Liver (tissue), 9 donors: ENCODE measurements around the gene CALML6. TPM values are rescaled to one million over a fixed set of nuclear protein-coding genes. Genes with fewer than 3 reads are reported as not detected.

ENCODE experiments used
- DNase-seq: peaks from one replicate; pipeline ENCODE4 v3.0.0-alpha.2; 2017; ENCODE audit warnings: low spot score
- H3K27ac ChIP-seq, 2 donors: one replicate each; pipeline ENCODE4 v1.7.0; 2013; ENCODE audit warnings: inconsistent platforms in 2 of 2, low read length in 2 of 2, control low read depth in 1 of 2, low read depth in 1 of 2, mild to moderate bottlenecking in 1 of 2
- H3K27me3 ChIP-seq, 4 donors: one replicate each; pipeline versions ENCODE4 v1.6.1 to v1.7.0; 2013; ENCODE audit warnings: low read length in 3 of 4, inconsistent platforms in 1 of 4, mild to moderate bottlenecking in 1 of 4, moderate library complexity in 1 of 4; ENCODE audit not compliant: control insufficient read depth in 4 of 4, insufficient read depth in 4 of 4
- H3K36me3 ChIP-seq, 4 donors: one replicate each; pipeline versions ENCODE4 v1.6.1 to v1.7.0; 2013; ENCODE audit warnings: low read length in 3 of 4, mild to moderate bottlenecking in 3 of 4, low read depth in 1 of 4, moderate library complexity in 1 of 4; ENCODE audit not compliant: control insufficient read depth in 4 of 4, insufficient read depth in 3 of 4
- H3K4me1 ChIP-seq, 4 donors: one replicate each; pipeline versions ENCODE4 v1.6.1 to v1.7.0; 2013; ENCODE audit warnings: low read length in 3 of 4, mild to moderate bottlenecking in 3 of 4, moderate library complexity in 1 of 4; ENCODE audit not compliant: control insufficient read depth in 4 of 4, insufficient read depth in 4 of 4
- H3K4me3 ChIP-seq, 3 donors: one replicate each; pipeline versions ENCODE4 v1.6.1 to v1.7.0; 2013; ENCODE audit warnings: low read length in 3 of 3, control low read depth in 1 of 3, low read depth in 1 of 3, mild to moderate bottlenecking in 1 of 3
- H3K9ac ChIP-seq, 2 donors: one replicate each; pipeline ENCODE4 v1.7.0; 2013; ENCODE audit warnings: low read length in 2 of 2, mild to moderate bottlenecking in 2 of 2, moderate library complexity in 2 of 2, control low read depth in 1 of 2, low read depth in 1 of 2
- H3K9me3 ChIP-seq, 4 donors: one replicate each; pipeline versions ENCODE4 v1.6.1 to v1.7.0; 2013; ENCODE audit warnings: low read length in 3 of 4; ENCODE audit not compliant: control insufficient read depth in 4 of 4
- ATF3 ChIP-seq: IDR thresholded peaks from 2 replicates; pipeline ENCODE4 v1.6.1; 2016; ENCODE audit warnings: antibody characterized with exemption
- CTCF ChIP-seq: fragments of 150-350 bp; IDR thresholded peaks from 2 replicates; pipeline ENCODE4 v1.5.1; 2017; ENCODE audit warnings: improper control_type of control experiment, low read depth, low read length; ENCODE audit not compliant: missing input control
- EGR1 ChIP-seq, 2 donors: IDR thresholded peaks; 2 replicates each; pipeline ENCODE4 v1.6.1; 2016 to 2018; ENCODE audit warnings: antibody characterized with exemption in 2 of 2, low read depth in 2 of 2
- FOXA1 ChIP-seq: IDR thresholded peaks from 2 replicates; pipeline ENCODE4 v1.6.1; 2016; ENCODE audit warnings: antibody characterized with exemption
- FOXA2 ChIP-seq: IDR thresholded peaks from 2 replicates; pipeline ENCODE4 v1.6.1; 2016; ENCODE audit warnings: antibody characterized with exemption
- GABPA ChIP-seq, 2 donors: IDR thresholded peaks in 1 of 2; conservative IDR thresholded peaks in 1 of 2; 2 replicates each; pipeline ENCODE4 v1.6.1; 2016; ENCODE audit warnings: antibody characterized with exemption in 2 of 2, mild to moderate bottlenecking in 1 of 2, moderate library complexity in 1 of 2
- HNF4A ChIP-seq, 2 donors: conservative IDR thresholded peaks; 2 replicates each; pipeline ENCODE4 v1.6.1; 2016; ENCODE audit warnings: antibody characterized with exemption in 2 of 2, mild to moderate bottlenecking in 2 of 2
- HNF4G ChIP-seq: IDR thresholded peaks from 2 replicates; pipeline ENCODE4 v1.6.1; 2016; ENCODE audit warnings: antibody characterized with exemption
- JUND ChIP-seq, 2 donors: IDR thresholded peaks; 2 replicates each; pipeline ENCODE4 v1.6.1; 2016; ENCODE audit warnings: antibody characterized with exemption in 2 of 2
- MAX ChIP-seq: IDR thresholded peaks from 2 replicates; pipeline ENCODE4 v1.6.1; 2016; ENCODE audit warnings: antibody characterized with exemption
- NR2F2 ChIP-seq: IDR thresholded peaks from 2 replicates; pipeline ENCODE4 v1.6.1; 2016; ENCODE audit warnings: antibody characterized with exemption
- RAD21 ChIP-seq, 2 donors: IDR thresholded peaks; 2 replicates each; pipeline ENCODE4 v1.6.1; 2016; ENCODE audit warnings: antibody characterized with exemption in 2 of 2, mild to moderate bottlenecking in 2 of 2
- REST ChIP-seq: IDR thresholded peaks from 2 replicates; pipeline ENCODE4 v1.6.1; 2016; ENCODE audit warnings: antibody characterized with exemption, mild to moderate bottlenecking
- RXRA ChIP-seq, 2 donors: IDR thresholded peaks; 2 replicates each; pipeline ENCODE4 v1.6.1; 2017 to 2018; ENCODE audit warnings: antibody characterized with exemption in 2 of 2, mild to moderate bottlenecking in 1 of 2
- SP1 ChIP-seq: IDR thresholded peaks from 2 replicates; pipeline ENCODE4 v1.6.1; 2018; ENCODE audit warnings: antibody characterized with exemption, mild to moderate bottlenecking
- TAF1 ChIP-seq: conservative IDR thresholded peaks from 2 replicates; pipeline ENCODE4 v1.6.1; 2016; ENCODE audit warnings: antibody characterized with exemption, mild to moderate bottlenecking
- YY1 ChIP-seq: IDR thresholded peaks from 2 replicates; pipeline ENCODE4 v1.6.1; 2016; ENCODE audit warnings: antibody characterized with exemption, mild to moderate bottlenecking
- ZBTB33 ChIP-seq: IDR thresholded peaks from 2 replicates; pipeline ENCODE4 v1.6.1; 2016; ENCODE audit warnings: antibody characterized with exemption
- WGBS: extraction: QIAGEN DNeasy Blood & Tissue Kit; methylation state at CpG from one replicate; pipeline ENCODE4 v1.1.7; 2013; 5-methylcytosine and 5-hydroxymethylcytosine counted together
- polyA plus RNA-seq, 2 donors: library from polyadenylated mRNA; stranded (reverse) in 1 of 2; unstranded in 1 of 2; fragments of 200-250 nt in 1 of 2; fragments of >200 nt in 1 of 2; fragmentation: Nextera tagmentation in 1 of 2; extraction: Ambion mirVana in 1 of 2; gene quantifications; one replicate each; pipeline versions ENCODE4 v1.2.1 to v1.2.3, GENCODE V29; 2013 to 2015
- total RNA-seq, 2 donors: library from RNA; depleted of rRNA; stranded (reverse); fragments of >200 nt; gene quantifications; one replicate each; pipeline ENCODE4 v1.2.3, GENCODE V29; 2014
- donor health status: healthy.
- donor health status: healthy.
- donor health status: healthy.
- donor health status: healthy.
- donor health status: healthy.

The CALML6 gene
- total and polyA plus RNA-seq, 4 donors = 0.15 to 0.67 (median 0.47) TPM; not detected in 1

GRCh38 chr1:1942753-1943656, 27.9 kb downstream of the CALML6 start:
- no peaks in the 10 kb centered on the region for H3K36me3 ChIP-seq
- TF ChIP-seq SP1 (no peak), GABPA (IDR thresholded peaks at IDR 0.05 in 1 of 2, conservative IDR thresholded peaks at IDR 0.05 in 1 of 2) (no peak), TAF1 (no peak)
- H3K27me3 ChIP-seq = no peaks in the 10 kb centered on the region
- H3K27ac ChIP-seq = no peak overlapping the region
- peaks cover 10 to 29% (median 23%) of the 10 kb centered on the region in 4 donors for H3K4me1 ChIP-seq
- H3K9ac ChIP-seq = no peak overlapping the region
- no peaks in the 10 kb centered on the region for H3K9me3 ChIP-seq
- H3K4me3 ChIP-seq = no peak overlapping the region
- DNase-seq = no peak
- WGBS = 86% methylated on average over 45 of the region's 45 CpGs

GRCh38 chr1:1943834-1944570, 28.9 kb downstream of the CALML6 start:
- H3K4me3 ChIP-seq = peak overlapping the region in 2 of 3 donors; percentile 9 to 29
- DNase-seq = peak; percentile 65
- no peaks in the 10 kb centered on the region for H3K27me3 ChIP-seq
- no peaks in the 10 kb centered on the region for H3K9me3 ChIP-seq
- H3K4me1 ChIP-seq = peaks cover 10 to 29% (median 23%) of the 10 kb centered on the region in 4 donors
- 17% methylated on average over 37 of the region's 37 CpGs for WGBS
- no peaks in the 10 kb centered on the region for H3K36me3 ChIP-seq
- no peak for TF ChIP-seq HNF4G
- TF ChIP-seq YY1 = no peak
- TF ChIP-seq ATF3 = no peak
- TF ChIP-seq TAF1 = no peak
- TF ChIP-seq NR2F2 = no peak
- TF ChIP-seq ZBTB33 = no peak
- no peak for TF ChIP-seq MAX
- peak in 1 of 2 donors; percentile 78 for TF ChIP-seq RAD21 (IDR thresholded peaks at IDR 0.05)
- no peak for TF ChIP-seq HNF4A (conservative IDR thresholded peaks at IDR 0.05)
- TF ChIP-seq RXRA (IDR thresholded peaks at IDR 0.05) = no peak
- no peak for TF ChIP-seq EGR1 (IDR thresholded peaks at IDR 0.05; ENCODE audit: low read depth in 2 of 2)
- TF ChIP-seq FOXA1 = no peak
- no peak for TF ChIP-seq SP1
- peak; percentile 53 for TF ChIP-seq REST
- TF ChIP-seq GABPA (IDR thresholded peaks at IDR 0.05 in 1 of 2, conservative IDR thresholded peaks at IDR 0.05 in 1 of 2) = no peak
- TF ChIP-seq JUND (IDR thresholded peaks at IDR 0.05) = no peak
- TF ChIP-seq CTCF = peak; percentile 73
- no peak for TF ChIP-seq FOXA2
- no peak overlapping the region for H3K9ac ChIP-seq
- no peak overlapping the region for H3K27ac ChIP-seq
